Trophoblast cell (in vitro differentiated cells and primary cell): Measurements from ENCODE around the gene SYCP3.
"Not testable (repeated sequence)": the region's sequence is repeated elsewhere in the genome, so short reads cannot be mapped to it uniquely, and the experiment has no call there.

ENCODE experiments used
- DNase-seq, 2 donors: peaks; one replicate each; pipeline ENCODE4 v3.0.0-alpha.2; 2016
- H2AFZ ChIP-seq: 2 replicates; pipeline ENCODE4 v1.6.1; 2013; ENCODE audit warnings: low read length, moderate library complexity, mild to moderate bottlenecking; ENCODE audit not compliant: insufficient read depth, poor library complexity
- H2AK5ac ChIP-seq: 2 replicates; pipeline ENCODE4 v1.6.1; 2013; ENCODE audit warnings: mild to moderate bottlenecking, low read length
- H2BK120ac ChIP-seq: 2 replicates; pipeline ENCODE4 v1.6.1; 2013; ENCODE audit warnings: low read length, mild to moderate bottlenecking, moderate library complexity; ENCODE audit not compliant: insufficient read depth, poor library complexity
- H2BK12ac ChIP-seq: 2 replicates; pipeline ENCODE4 v1.6.1; 2013; ENCODE audit warnings: mild to moderate bottlenecking, low read length, moderate library complexity
- H2BK5ac ChIP-seq: 2 replicates; pipeline ENCODE4 v1.6.1; 2013; ENCODE audit warnings: low read length, low read depth, moderate library complexity, mild to moderate bottlenecking; ENCODE audit not compliant: poor library complexity
- H3K14ac ChIP-seq: 2 replicates; pipeline ENCODE4 v1.6.1; 2013; ENCODE audit warnings: mild to moderate bottlenecking, low read length
- H3K18ac ChIP-seq: 2 replicates; pipeline ENCODE4 v1.6.1; 2013; ENCODE audit warnings: mild to moderate bottlenecking, low read length
- H3K23ac ChIP-seq: 2 replicates; pipeline ENCODE4 v1.6.1; 2013; ENCODE audit warnings: low read length
- H3K27ac ChIP-seq: 2 replicates; pipeline ENCODE4 v1.5.1; 2013; ENCODE audit warnings: low read depth, mild to moderate bottlenecking, inconsistent platforms, low read length, moderate library complexity
- H3K27me3 ChIP-seq: 2 replicates; pipeline ENCODE4 v1.6.1; 2013; ENCODE audit warnings: inconsistent platforms, mild to moderate bottlenecking, low read length, moderate library complexity; ENCODE audit not compliant: insufficient read depth
- H3K36me3 ChIP-seq, 2 experiments: 1 replicate in 1 of 2; 2 replicates in 1 of 2; pipeline ENCODE4 v1.6.1; 2013; ENCODE audit warnings: low read length in 2 of 2, mild to moderate bottlenecking in 2 of 2, moderate library complexity in 1 of 2; ENCODE audit not compliant: insufficient read depth in 2 of 2, control insufficient read depth in 1 of 2
- H3K4ac ChIP-seq: 2 replicates; pipeline ENCODE4 v1.6.1; 2013; ENCODE audit warnings: low read depth, mild to moderate bottlenecking, low read length, moderate library complexity
- H3K4me1 ChIP-seq, 2 experiments: 1 replicate in 1 of 2; 2 replicates in 1 of 2; pipeline ENCODE4 v1.6.1; 2013; ENCODE audit warnings: low read length in 2 of 2, mild to moderate bottlenecking in 2 of 2, moderate library complexity in 1 of 2; ENCODE audit not compliant: insufficient read depth in 2 of 2, control insufficient read depth in 1 of 2
- H3K4me2 ChIP-seq: 2 replicates; pipeline ENCODE4 v1.6.1; 2013; ENCODE audit warnings: inconsistent platforms, mild to moderate bottlenecking, low read length, moderate library complexity
- H3K4me3 ChIP-seq: 2 replicates; pipeline ENCODE4 v1.5.1; 2013; ENCODE audit warnings: mild to moderate bottlenecking, low read depth, low read length, inconsistent platforms
- H3K79me1 ChIP-seq: one replicate; pipeline ENCODE4 v1.6.1; 2013; ENCODE audit warnings: low read length
- H3K79me2 ChIP-seq: 2 replicates; pipeline ENCODE4 v1.6.1; 2013; ENCODE audit warnings: low read length, mild to moderate bottlenecking; ENCODE audit not compliant: control insufficient read depth, insufficient read depth, poor library complexity
- H3K9ac ChIP-seq: 2 replicates; pipeline ENCODE4 v1.6.1; 2013; ENCODE audit warnings: mild to moderate bottlenecking, low read length
- H3K9me3 ChIP-seq: 2 replicates; pipeline ENCODE4 v1.6.1; 2013; ENCODE audit warnings: low read depth, mild to moderate bottlenecking, control low read depth, inconsistent platforms, low read length; ENCODE audit not compliant: insufficient read depth
- H4K12ac ChIP-seq: 2 replicates; pipeline ENCODE4 v1.6.1; 2013; ENCODE audit warnings: low read depth, mild to moderate bottlenecking, low read length, moderate library complexity
- H4K8ac ChIP-seq: 2 replicates; pipeline ENCODE4 v1.6.1; 2013; ENCODE audit warnings: low read depth, mild to moderate bottlenecking, low read length, moderate library complexity
- H4K91ac ChIP-seq: one replicate; pipeline ENCODE4 v1.6.1; 2013; ENCODE audit warnings: low read depth, mild to moderate bottlenecking, low read length, moderate library complexity
- WGBS: extraction: QIAGEN DNeasy Blood & Tissue Kit; methylation state at CpG from one replicate; pipeline ENCODE4 v1.1.7; 2013; ENCODE audit warnings: missing lambda C conversion rate; ENCODE audit not compliant: insufficient read length, insufficient coverage; ENCODE audit errors: extremely low coverage; 5-methylcytosine and 5-hydroxymethylcytosine counted together

SYCP3 gene

GRCh38 chr12:101685092-101685491, 54.2 kb downstream of the SYCP3 start:
- no peak overlapping the region for H3K9ac ChIP-seq
- H3K4me2 ChIP-seq, result no peak overlapping the region
- no peak overlapping the region for H4K91ac ChIP-seq
- H3K4me1 ChIP-seq, result no peaks in the 10 kb centered on the region
- no peak overlapping the region for H3K27ac ChIP-seq
- no peak overlapping the region for H4K12ac ChIP-seq
- no peaks in the 10 kb centered on the region for H3K79me2 ChIP-seq
- no peak overlapping the region for H4K8ac ChIP-seq
- no peak overlapping the region for H2AK5ac ChIP-seq
- H3K4me3 ChIP-seq, result no peak overlapping the region
- no peak for DNase-seq
- H3K9me3 ChIP-seq, result no peaks in the 10 kb centered on the region
- no peak overlapping the region for H3K23ac ChIP-seq
- H2BK120ac ChIP-seq, result no peak overlapping the region
- WGBS, result no CpG with 5 or more reads among the region's 1 CpG
- no peak overlapping the region for H2BK12ac ChIP-seq
- no peaks in the 10 kb centered on the region for H3K27me3 ChIP-seq
- no peak overlapping the region for H2AFZ ChIP-seq
- H3K14ac ChIP-seq, result no peak overlapping the region
- H3K4ac ChIP-seq, result no peak overlapping the region
- no peak overlapping the region for H3K18ac ChIP-seq
- H3K79me1 ChIP-seq, result no peaks in the 10 kb centered on the region
- H3K36me3 ChIP-seq, result no peaks in the 10 kb centered on the region
- no peak overlapping the region for H2BK5ac ChIP-seq

DNA sequence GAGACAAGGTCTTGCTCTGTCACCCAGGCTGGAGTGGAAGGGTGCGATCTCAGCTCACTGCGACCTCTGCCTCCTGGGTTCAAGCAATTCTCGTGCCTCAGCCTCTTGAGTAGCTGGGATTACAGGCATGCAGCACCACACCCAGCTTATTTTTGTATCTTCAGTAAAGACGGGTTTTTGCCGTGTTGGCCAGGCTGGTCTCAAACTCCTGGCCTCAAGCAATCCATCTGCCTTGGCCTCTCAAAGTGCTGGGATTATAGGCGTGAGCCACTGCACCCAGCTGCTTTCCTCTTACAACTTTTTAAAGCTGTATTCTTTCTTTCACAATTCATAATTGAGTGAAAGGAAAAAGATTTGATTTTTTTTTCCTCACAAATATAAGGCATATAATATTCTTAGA, 57.6 kb downstream of the SYCP3 start:
- H3K9ac ChIP-seq, H3K4me2 ChIP-seq, H3K27me3 ChIP-seq, H4K8ac ChIP-seq, H2AK5ac ChIP-seq, H3K79me1 ChIP-seq, H2BK12ac ChIP-seq, H2AFZ ChIP-seq, H4K91ac ChIP-seq, H4K12ac ChIP-seq, DNase-seq, H3K4ac ChIP-seq, H3K14ac ChIP-seq, H3K9me3 ChIP-seq, H3K27ac ChIP-seq, H2BK5ac ChIP-seq, H3K36me3 ChIP-seq, H3K23ac ChIP-seq, H3K18ac ChIP-seq, H3K4me3 ChIP-seq, H3K79me2 ChIP-seq, H3K4me1 ChIP-seq, H2BK120ac ChIP-seq: not testable (repeated sequence)
- no CpG with 5 or more reads among the region's 6 CpGs for WGBS

- Histone ChIP-seq H2AK5ac (no peak overlapping the region), H4K12ac (no peak overlapping the region), H4K91ac (no peak overlapping the region), H3K27me3 (no peaks in the 10 kb centered on the region), H3K4ac (no peak overlapping the region), H3K4me3 (no peak overlapping the region), H3K23ac (no peak overlapping the region), H2BK120ac (no peak overlapping the region), H2AFZ (no peak overlapping the region), H3K79me2 (no peaks in the 10 kb centered on the region), H2BK12ac (no peak overlapping the region), H3K9me3 (no peaks in the 10 kb centered on the region), H4K8ac (no peak overlapping the region), H2BK5ac (no peak overlapping the region), H3K79me1 (no peaks in the 10 kb centered on the region), H3K36me3 (no peaks in the 10 kb centered on the region), H3K14ac (no peak overlapping the region), H3K27ac (no peak overlapping the region), H3K4me2 (no peak overlapping the region), H3K4me1 (no peaks in the 10 kb centered on the region), H3K9ac (no peak overlapping the region), H3K18ac (no peak overlapping the region)
- no peak for DNase-seq
Measured at GRCh38 chr12:101680647-101681046, 58.6 kb downstream of the SYCP3 start.

GRCh38 chr12:101680240-101680639, 59.0 kb downstream of the SYCP3 start:
- H2BK120ac ChIP-seq, result no peak overlapping the region
- no peak overlapping the region for H3K18ac ChIP-seq
- no peak overlapping the region for H4K8ac ChIP-seq
- no peak overlapping the region for H2AK5ac ChIP-seq
- no peaks in the 10 kb centered on the region for H3K79me1 ChIP-seq
- no peaks in the 10 kb centered on the region for H3K79me2 ChIP-seq
- no CpG with 5 or more reads among the region's 3 CpGs for WGBS
- no peak overlapping the region for H2AFZ ChIP-seq
- DNase-seq, result no peak
- H3K4me3 ChIP-seq, result no peak overlapping the region
- no peak overlapping the region for H4K12ac ChIP-seq
- H3K4ac ChIP-seq, result no peak overlapping the region
- no peak overlapping the region for H3K27ac ChIP-seq
- H3K9me3 ChIP-seq, result no peaks in the 10 kb centered on the region
- no peaks in the 10 kb centered on the region for H3K36me3 ChIP-seq
- H3K14ac ChIP-seq, result no peak overlapping the region
- no peak overlapping the region for H3K23ac ChIP-seq
- no peak overlapping the region for H2BK5ac ChIP-seq
- no peak overlapping the region for H3K9ac ChIP-seq
- H4K91ac ChIP-seq, result no peak overlapping the region
- no peaks in the 10 kb centered on the region for H3K4me1 ChIP-seq
- no peak overlapping the region for H3K4me2 ChIP-seq
- no peak overlapping the region for H2BK12ac ChIP-seq
- no peaks in the 10 kb centered on the region for H3K27me3 ChIP-seq
